Raji (cell line): ENCODE measurements around the gene TLX3.

ENCODE experiments used
- POLR2A ChIP-seq: IDR thresholded peaks from 2 replicates; pipeline ENCODE4 v1.6.1; 2011; ENCODE audit warnings: low read depth, low read length, control low read depth; ENCODE audit not compliant: insufficient read depth

Gene TLX3

GRCh38 chr5:171291371-171291770 is 17.7 kb upstream of the TLX3 start:
- TF ChIP-seq POLR2A = no peak

GRCh38 chr5:171295299-171295698 is 13.7 kb upstream of the TLX3 start:
- no peak for TF ChIP-seq POLR2A

DNA sequence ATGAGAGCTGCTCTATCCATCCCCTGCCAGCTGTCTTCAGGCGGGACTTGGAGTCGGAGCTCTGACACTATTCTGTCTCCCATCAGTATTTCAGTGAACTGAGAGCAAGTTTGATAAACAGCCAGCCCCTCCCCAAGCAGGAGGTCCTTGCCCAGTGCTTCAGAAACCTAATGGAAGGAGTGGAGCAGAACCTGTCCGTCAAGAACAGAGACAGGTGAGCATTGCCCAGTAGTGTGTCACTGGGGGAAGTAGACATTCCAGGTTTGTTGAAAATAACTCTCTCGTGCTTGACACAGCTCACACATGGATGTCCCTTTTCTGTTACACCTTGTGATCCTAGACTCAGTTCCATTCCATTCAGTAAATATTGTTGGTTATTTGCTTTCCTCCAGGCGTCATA is 13.2 kb upstream of the TLX3 start:
- TF ChIP-seq POLR2A = no peak

DNA sequence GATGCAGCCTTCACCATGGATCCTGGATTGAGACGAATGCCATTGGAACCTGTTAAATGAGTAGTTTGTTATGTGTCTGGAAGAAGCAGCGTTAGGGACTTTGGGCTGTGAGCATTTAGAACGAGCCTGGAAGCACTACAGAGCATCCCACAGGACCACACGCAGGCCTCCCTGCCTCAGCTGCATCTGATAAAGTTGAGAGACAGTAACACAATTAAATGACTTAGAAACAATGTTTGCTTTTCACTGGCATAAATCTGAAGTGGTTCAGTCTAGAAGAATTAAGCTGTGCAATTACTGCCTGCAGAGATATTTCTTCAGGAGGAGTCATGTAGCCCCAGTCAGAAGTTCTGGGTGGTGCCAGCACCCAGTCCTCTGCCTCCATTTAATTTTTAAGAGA is 9.8 kb upstream of the TLX3 start:
- no peak for TF ChIP-seq POLR2A

GRCh38 chr5:171299851-171300250 is 9.2 kb upstream of the TLX3 start:
- TF ChIP-seq POLR2A = no peak

DNA sequence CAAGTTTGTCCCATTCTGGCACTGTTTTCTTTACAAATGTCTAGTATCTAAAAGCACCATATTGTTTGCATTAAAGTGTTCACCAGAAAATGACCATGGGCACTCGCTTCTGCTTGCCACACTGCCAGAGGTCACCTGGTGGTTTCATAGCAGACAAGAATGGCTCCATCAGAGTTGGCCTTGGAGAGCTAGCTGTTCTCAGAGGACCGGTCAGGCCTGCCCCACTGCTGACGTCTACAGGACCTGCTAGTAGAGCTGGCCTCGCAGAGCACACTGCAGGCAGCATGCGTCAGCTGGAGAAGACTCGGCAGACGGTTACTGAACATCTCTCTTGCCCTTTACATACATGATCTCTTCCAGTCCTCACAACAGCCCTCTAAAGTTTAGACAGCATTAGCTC is 8.7 kb upstream of the TLX3 start:
- no peak for TF ChIP-seq POLR2A

GRCh38 chr5:171306166-171306565 is 2.9 kb upstream of the TLX3 start:
- TF ChIP-seq POLR2A = no peak

DNA sequence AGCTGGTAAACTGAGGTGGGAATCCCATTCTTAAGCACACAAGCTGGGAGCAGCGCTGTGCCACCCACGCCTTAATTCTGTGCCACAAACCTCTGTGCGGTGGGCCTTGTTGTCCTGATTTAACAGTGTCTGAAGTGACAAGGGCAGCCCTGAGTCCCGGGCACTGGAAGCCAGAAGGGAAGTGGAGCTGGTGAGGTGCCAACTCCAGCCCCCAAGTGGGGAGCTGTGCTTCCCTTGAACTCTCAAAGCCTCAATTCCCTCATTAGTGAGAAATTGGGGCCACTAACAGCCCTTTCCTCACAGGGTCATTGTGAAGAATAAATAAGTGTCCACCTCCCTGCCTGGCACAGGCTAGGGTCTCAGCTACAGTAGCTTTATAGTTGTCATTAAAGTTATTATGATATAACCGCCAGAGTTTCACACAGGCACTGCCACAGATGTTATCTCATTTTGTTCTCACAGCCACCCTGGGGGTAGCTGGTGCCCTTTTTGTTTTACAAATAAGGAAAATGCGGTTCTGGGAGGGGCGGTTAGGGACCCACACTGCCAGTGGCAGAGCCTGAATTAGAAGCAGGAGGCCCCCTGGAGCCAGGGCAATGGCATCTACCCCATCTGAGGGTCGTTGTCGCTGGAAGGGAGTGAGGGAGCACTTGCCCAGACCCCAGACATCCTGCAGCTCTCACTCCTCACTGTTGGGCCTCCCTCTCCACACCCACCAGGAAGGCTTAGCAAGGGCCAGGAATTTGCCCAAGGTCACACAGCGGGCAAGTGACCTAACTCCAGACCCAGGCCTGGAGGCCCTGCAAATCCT is 2.1 kb upstream of the TLX3 start:
- TF ChIP-seq POLR2A = no peak

DNA sequence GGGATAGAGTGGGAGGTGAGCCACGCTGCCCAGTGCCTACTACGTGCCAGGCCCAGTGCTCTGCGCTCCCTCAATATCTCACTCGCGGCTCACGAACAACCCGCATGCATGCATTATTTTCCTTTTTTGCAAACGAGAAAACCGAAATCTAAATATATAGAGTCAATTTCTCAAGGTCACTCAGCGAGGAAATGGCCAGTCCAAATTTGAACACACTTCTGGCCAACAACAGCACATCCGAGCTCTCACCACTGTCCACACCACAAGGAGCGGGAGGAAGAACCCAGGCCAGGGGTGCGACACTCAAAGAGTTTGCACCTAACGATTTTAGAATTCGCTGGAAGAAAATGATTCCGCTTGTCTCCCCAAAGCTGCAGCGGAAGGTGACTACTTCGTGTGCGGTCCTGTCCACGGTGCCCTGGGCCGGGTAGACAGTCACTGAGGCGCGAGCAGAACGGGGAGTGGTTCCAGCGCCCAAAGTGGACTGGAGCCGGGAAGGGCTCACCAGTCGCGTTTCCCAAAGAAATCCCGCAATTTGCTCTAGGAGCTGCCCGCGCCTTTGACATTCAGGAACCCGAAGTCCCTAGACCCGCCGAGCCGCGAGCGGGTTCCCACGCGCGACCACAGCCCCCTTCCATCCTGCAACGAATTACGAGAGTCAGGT is 1.1 kb upstream of the TLX3 start:
- no peak for TF ChIP-seq POLR2A

GRCh38 chr5:171309276-171310211 is 496 bp downstream of the TLX3 start:
- TF ChIP-seq POLR2A = no peak

- no peak for TF ChIP-seq POLR2A
Observed at GRCh38 chr5:171310212-171310818, 1.3 kb downstream of the TLX3 start.

GRCh38 chr5:171310819-171311321 is 1.8 kb downstream of the TLX3 start:
- no peak for TF ChIP-seq POLR2A

- no peak for TF ChIP-seq POLR2A
Observed at GRCh38 chr5:171311322-171312077, 2.5 kb downstream of the TLX3 start.
